NOMO-1 (cell line): ENCODE data around the gene LRRFIP1.

ENCODE experiments used
- DNase-seq, 2 experiments: peaks; one replicate each; lab custom pipeline; 2025; ENCODE audit not compliant: unreplicated experiment in 2 of 2; lab: John Stamatoyannopoulos, UW

Gene LRRFIP1

DNA sequence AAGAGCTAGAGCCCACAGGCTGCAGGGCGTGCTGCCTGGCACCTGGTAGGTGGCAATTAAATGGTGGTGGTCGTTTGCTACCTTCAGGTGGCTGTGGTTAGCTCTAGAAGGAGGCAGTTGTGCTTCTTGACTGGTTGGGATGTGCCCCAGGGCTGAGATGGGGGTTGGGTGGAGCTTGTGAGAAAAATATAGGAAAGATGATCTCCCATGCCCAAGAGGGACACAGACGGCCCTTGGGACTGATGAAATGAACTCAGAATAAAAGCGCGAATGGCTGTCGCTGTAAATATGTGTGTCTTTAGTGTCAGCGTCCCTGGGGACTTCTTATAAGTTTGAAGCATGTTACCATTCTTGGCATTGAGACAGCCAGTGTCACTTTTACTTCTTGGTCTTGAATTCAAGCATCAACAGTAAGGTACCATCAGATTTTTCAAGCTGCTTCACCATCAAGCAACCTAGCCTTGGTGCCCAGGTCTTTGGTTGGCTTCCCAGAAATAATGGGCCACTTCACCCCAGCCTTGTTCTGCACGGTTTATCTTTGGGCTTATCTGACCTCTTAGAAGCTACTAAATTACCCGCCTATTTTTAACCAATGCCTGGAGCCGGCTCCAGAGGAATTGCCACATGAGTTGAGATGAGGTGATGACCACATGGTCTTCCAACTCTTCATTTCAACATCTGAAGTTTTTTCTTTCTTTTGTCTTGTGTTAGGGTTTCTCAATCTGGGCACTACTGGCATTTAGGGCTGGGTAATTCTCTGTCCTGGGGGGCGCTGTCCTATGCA is 11.9 kb downstream of the LRRFIP1 start:
- no peak for DNase-seq

- DNase-seq, result no peak
Measured at GRCh38 chr2:237639836-237640220, 12.4 kb downstream of the LRRFIP1 start.

GRCh38 chr2:237640493-237640998 is 13.2 kb downstream of the LRRFIP1 start:
- DNase-seq, result no peak

DNA sequence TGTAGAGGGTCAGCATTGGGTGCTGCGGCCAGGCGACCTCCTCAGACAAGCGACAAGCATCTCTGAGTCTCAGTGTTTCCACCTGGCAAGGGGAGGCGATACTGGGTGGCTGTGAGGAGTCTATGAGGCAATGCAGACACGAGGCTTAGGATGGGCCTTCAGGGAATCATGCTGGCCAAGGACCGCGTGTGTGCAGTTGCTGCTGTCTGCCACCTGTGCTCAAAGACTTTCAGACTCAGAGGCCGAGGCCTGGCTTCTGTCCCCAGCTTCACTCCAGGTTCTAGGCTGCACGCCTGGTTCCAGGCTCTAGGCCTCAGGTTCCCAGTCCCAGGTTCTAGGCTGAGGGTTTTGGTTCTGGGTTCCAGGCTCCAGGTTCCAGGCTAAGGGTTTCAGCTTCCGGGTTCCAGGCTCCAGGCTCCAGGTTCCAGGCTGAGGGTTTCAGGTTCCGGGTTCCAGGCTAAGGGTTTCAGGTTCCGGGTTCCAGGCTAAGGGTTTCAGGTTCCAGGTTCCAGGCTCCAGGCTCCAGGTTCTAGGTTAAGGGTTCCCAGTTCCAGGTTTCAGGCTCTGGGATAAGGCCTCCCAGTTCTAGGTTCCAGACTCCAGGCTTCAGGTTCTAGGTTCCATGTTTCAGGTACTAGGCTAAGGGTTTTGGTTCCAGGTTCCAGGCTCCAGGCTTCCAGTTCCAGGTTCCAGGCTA is 14.8 kb downstream of the LRRFIP1 start:
- no peak for DNase-seq

DNA sequence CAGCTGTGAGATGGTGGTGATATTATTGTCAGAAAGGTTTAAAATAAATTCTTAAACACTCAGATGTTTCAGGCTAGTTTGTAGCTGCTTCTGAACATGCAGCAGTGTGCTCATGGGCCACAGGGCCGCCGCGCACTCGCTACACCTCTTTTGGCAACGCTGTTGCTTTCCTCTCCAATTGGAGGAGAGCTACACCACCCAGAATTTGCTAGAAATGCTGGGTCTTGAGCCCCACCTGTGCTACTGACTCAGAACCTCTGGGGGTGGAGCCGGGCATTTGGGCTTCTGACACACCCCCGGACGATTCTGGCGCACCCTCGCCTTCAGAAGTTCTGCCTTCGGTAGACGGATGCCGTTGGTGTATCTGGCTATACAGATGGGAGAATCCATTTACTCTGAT is 15.7 kb downstream of the LRRFIP1 start:
- DNase-seq, result no peak

- DNase-seq, result no peak
Measured at GRCh38 chr2:237643582-237644380, 16.4 kb downstream of the LRRFIP1 start.

GRCh38 chr2:237644381-237644703 is 17.0 kb downstream of the LRRFIP1 start:
- DNase-seq, result no peak

- no peak for DNase-seq
Measured at GRCh38 chr2:237645261-237645660, 17.9 kb downstream of the LRRFIP1 start.

DNA sequence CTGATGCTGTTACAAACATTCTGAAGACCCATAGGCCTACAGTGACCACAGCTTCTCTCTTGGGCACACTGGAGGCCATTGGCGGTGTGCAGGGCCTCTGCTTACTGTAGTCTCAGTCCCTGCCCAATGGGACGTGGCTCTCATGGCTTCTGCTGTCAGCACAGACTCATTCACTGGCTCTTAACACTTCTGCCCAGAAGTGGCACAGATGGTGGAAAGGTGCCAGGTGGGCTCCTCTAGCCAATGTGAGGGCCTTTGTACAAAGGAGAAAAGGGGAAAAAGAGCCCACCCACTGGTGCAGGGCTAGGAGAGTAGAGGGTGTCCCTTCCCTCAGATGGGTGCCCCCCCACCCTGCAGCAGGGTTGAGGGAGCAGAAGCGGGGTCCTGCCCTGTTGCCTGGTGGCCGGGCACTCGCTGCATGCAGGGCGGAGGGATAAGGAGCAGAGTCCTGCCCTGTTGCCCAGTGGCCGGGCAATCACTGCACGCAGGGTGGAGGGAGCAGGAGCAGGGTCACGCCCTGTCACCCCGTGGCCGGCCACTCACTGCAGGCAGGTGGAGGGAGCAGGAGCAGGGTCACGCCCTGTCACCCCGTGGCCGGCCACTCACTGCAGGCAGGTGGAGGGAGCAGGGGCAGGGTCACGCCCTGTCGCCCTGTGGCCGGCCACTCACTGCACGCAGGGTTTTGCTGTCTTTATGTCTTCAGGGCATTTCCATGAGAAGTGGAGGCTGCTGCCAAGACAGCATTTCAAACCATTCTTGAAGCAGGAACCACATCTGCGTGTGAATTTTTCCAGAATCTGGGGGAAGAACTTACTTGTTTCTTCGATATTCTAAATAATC is 20.0 kb downstream of the LRRFIP1 start:
- DNase-seq, result no peak

- no peak for DNase-seq
Measured at GRCh38 chr2:237648016-237648381, 20.6 kb downstream of the LRRFIP1 start.

DNA sequence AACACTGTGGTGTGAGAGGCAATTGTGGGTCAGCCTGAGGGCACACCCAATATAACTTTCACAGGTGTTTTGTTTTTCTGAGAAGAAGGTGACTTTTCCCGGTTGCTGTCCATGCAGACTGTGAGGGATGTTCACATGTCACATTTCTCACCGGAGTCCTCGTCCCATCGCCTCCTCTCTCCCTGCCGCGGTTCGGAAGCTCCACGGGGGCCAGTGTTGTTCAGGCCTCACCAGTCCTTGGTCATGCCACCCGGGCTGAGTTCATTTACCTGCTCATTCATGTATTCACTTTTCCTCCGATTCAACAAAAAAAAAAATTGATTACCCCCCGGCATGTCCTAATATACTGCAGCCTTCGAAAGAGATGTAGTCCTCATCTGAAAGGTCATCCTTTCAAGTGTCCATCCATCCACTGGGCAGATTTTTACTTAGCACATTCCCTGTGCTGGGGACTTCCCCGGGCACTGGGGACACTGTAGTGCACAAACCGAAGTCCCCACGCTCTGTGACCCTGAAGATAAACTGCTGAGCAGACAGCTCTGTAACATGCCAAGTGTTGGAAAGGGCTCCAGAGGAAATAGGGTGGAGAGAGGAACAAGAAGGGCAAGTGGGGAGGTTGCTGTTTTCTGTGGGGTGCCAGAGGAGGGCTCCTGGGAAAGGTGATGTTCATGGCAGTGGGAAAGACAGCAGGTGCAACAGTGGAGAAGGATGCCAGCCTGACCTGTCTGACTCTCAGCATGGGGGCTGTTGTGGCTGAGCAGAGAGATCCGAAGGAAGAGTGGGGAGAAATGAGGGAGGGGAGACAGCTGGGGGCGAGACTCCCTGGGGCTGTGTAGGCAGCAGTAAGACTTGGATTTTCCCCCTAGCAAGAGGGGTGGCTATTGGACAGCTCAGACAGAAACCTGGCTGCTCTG is 22.4 kb downstream of the LRRFIP1 start:
- DNase-seq, result no peak

DNA sequence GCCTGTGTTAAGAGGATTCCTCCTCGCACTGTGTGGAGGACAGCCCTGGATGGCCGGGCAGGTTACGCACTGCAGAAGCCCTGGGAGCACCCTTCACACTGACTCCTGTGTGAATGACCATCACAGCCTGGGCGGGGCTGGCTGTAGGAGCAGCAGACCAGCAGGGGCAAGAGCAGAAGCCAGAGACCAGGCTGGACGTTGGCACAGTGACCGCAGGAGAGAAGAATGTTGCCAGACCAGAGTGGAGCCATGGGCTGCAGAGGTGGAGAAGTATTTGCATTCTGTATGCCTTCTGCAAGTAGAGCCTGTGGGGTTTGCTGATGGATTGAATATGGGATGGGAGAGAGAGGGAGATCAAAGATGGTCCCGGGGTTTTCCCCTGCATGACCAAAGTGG is 23.1 kb downstream of the LRRFIP1 start:
- DNase-seq, result no peak

- no peak for DNase-seq
Measured at GRCh38 chr2:237651761-237652160, 24.4 kb downstream of the LRRFIP1 start.

GRCh38 chr2:237652181-237652580 is 24.8 kb downstream of the LRRFIP1 start:
- no peak for DNase-seq

- DNase-seq, result peak in 1 of 2 experiments; percentile 15
Measured at GRCh38 chr2:237652854-237653253, 25.5 kb downstream of the LRRFIP1 start.

DNA sequence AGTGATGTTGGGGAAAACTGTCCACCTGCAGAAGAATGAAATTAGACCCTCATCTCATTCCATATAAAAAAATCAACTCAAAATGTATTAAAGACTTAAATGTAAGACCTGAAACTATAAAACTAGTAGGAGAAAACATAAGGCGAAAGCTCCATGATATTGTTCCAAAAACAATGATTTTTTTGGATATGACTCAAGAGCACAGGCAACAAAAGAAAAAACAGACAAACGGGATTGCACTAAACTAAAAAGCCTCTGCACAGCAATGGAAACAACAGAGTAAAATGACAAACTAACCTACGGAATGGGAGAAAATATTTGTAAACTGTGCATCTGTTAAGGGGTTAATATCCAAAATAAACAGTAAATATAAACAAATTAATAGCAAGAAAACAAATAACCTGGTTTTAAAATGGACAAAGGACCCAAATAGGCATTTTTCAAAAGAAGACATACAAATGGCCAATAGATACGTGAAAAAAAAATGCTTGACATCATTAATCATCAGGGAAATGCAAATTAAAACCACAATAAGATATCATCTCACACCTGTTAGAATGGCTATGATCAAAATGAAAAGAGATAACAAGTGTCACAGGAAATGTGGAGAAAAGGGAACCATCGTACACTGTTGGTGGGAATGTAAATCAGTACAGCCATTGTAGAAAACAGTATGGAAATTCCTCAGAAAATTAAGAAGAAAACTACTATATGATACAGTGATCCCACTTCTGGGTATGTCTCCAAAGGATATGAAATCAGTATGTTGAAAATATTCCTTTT is 26.6 kb downstream of the LRRFIP1 start:
- no peak for DNase-seq

DNA sequence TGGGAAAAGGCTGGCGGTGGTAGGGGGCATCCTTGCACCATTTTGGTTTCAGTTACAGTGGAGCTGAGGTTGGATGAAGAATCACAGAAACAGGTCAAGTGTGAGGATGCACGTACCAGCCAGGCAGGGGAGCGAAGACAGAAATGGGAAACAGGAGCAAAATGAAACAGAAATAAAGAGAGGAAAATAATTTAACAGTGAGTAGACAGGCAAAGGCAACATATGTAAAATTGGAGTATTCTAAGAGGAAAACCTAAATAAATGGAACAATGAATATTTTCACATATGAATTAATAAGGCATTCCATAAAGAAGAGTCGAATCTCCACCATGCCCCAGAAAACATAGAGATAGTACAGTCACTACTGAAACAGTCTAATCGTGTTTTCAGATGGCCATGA is 29.7 kb downstream of the LRRFIP1 start:
- DNase-seq, result no peak

DNA sequence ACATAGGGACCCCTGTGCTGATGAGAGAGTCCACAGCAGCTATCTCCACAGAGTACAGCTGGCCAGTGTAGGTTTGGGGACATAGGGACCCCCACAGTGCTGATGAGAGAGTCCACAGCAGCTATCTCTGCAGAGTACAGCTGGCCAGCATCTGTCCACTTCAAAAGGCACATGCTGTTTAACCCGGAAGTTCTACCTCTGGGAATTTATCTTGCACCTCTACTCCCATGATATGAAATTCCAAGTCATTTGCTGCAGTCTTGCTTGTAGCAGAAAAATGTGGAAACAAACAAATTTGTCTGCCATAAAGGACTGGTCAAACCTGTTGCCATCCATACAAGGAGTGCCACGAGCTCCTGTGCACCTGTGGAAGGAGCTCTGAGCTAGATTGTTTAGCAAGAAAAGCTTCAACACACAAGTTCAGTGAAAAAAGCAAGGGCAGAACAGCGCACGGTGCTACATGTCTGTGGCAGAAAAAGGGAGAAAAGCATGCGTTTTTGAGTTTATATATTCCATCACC is 33.1 kb downstream of the LRRFIP1 start:
- DNase-seq, result no peak

- DNase-seq, result no peak
Measured at GRCh38 chr2:237661270-237661669, 33.9 kb downstream of the LRRFIP1 start.
